GM10847 (cell line): ENCODE results near the gene MEA1.

Experiments used
- POLR2A ChIP-seq: IDR thresholded peaks from 2 replicates; pipeline ENCODE4 v1.6.1; 2011; ENCODE audit not compliant: insufficient read length; ENCODE audit errors: extremely low read depth

Gene MEA1

DNA sequence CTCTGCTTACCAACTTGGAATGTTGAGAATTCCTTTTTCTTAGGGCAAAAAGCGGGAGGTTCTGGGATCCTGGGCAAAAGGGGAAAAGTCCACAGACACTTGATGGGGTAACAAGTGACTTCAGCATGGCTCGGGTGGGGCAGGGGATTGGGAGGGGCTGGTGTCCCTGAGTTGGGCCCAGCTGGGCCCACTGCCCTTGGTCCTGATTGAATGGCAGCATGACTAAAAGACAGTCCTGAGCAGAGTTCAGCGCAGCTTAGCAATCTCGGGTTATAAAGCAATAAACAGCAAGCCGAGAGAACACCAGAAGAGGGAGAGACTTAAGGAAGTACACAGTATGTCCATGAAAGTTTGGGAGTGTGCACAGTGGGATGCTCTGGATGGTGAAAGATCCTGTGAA is 23.8 kb downstream of the MEA1 start:
- no peak for TF ChIP-seq POLR2A

DNA sequence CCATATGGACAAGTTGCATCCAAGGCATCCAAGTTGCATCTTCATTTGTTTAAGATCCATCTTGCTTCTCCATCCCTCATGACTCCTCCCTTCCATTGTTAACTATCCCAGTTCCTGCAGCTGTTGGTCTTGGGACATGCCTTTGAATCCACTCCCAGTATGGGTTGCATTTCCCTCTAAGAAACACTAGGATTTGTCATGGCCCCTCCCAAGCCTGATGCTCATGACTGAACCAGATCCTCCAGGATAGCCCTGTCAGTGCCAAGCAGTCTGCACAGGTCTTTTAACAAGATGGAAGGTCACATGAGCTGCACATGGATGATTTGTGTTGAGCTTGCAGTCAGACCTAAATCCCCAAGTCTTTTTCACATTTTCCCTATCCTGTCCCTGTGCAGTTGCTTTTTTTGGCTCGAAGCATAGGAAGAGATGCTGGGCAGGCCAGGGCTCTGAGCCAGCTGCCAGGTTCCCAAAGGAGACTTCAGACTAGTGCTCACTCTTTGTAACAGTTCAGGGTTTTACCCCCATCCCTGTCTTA is 25.2 kb downstream of the MEA1 start:
- no peak for TF ChIP-seq POLR2A

DNA sequence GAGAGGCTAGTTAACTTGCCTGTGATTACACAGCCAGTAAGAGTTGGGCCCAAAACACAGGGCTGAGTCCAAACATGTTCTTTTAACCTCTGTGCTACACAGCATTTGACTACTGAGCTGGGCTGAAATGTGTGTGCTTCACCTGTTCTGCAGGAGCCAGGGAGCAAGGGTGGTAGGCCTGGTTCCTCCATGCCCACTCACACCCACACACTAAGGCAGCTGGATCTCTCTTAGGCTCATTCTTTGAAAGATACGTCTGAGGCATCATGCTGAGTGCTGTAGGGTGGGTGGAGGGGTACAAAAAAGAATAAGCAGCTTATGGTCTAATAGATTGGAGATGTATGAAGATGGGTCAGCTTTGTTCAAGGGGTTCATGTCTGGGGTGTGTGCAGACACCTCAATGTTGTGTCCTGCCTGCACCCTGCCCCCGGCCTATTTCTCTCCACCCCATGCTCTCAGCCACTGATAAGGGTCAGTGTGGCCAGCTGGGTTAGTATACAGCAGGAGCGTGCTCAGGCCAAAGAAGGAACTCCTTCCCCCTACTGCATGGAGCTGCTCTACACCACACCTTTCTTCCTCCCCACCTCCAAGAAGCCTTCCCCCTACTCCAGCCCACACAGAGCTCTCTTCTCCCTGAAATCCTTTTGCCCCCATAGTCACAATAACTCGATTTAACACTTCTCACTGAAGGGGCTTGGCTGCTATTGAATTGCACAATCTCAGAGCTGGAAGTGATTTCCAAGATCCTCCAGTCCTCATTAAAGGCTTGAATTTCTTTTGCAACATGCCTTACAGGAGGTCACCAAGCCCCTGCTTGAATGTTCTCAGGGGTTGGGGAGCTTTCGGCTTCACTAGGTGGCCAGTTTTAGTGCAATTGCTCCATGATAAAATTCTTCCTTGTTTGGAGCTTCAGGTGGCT is 26.0 kb downstream of the MEA1 start:
- no peak for TF ChIP-seq POLR2A

DNA sequence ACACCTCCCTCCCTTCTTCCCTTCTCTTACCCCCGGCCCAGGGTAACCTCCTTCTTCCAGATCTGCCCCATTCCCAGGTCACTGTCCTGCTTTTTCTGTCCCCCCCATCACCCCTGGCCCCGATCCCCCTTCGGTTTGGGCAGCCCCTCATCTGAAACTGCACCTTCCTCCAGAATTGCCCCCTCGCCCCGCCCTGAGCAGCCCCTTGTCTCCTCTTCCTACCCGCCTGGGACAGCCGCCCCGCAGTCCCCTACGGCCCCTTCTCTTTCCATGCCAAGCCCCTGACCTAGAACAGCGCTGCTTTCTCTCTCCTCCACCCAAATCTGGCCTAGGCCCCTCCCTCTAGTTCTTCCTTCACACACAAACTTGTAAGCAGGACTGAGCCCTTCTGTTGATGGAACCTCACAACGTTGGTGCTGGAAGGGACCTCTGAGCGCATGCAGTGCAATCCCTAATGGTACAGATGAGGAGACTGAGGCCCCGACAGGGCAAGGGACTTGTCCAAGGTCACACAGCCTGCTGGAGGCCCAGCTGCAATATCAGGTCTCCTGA is 28.7 kb downstream of the MEA1 start:
- TF ChIP-seq POLR2A = no peak

DNA sequence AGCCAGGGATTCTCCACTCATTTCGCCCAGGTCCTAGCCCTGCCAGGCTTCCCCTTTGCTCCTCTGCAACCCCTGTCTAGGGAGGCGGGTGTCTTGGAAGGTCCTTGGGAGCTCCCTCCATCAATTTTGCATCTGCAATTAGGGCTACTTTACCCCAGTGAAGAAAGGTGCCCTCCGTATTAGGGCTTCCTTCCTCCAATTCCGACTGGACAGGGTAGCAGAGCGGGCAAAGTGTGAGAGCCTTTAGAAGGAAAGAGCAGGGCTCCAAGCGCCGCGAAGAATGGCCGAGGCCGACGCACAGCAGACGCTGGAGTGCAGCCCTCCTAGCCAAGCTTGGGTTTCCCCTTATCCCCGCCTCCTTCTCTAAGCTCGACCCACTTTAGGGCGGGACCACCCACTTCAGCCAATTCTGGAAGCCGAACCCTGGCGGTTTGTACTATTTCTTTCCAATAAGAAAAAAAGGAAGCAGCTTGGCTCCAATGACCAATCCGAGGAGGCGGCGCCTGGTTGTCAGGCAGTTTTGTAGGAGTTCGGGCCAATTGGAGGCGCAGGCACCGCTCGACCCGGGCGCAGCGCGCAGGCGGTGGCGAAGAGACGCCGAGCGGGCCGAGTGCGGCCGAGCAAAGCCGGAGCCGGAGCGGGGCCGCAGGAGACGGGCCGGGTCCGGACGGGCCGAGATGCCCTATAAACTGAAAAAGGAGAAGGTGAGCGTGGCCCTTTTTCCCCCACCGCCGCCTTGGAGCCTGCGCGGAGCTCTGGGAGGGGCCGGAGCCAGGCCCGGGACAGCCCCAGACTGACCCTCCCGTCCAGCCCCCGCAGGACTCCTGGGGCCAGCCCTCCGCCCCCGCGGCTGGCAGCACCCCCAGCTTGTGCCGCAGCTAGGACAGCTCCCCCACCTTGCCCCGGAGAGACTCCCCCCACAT is 29.5 kb downstream of the MEA1 start, which contains the start of gene PPP2R5D:
PPP2R5D (plus strand) TSS at position 570 of the 923 bp plus-strand sequence; CDS start at position 678, 108 bp downstream.
- TF ChIP-seq POLR2A = peak; percentile 81

- no peak for TF ChIP-seq POLR2A
These were observed 31.9 kb downstream of the MEA1 start for GRCh38 chr6:42981836-42982235.

DNA sequence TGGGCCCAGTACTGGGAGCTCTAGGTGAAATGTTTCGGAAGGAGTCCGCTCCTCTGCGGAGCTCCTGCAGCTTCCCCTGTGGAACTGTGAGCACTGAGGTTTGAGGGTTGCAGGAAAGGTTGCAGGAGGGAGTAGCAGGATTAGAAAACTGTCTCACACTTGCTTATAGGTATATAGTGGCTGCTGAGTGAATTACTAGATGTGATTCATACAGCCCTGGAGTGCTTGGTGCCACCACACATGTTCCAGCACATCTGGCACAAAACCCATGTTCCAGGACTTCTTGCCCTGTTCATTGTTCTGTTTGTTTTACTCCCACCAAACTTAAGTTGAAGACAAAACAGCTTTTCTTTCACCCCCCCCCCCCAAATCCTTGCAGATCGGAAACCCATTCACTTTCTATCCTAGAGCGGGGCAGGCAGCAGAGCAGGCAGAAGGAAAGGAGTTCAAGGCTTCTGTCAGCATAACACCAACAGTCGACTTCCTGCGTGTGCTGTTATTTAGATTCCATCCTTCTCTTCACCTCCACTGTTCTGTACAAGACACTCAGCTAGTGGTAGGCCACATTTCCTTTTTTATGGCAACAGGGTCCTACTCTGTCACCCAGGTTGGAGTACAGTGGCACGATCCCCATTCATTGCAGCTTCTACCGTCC is 34.1 kb downstream of the MEA1 start:
- TF ChIP-seq POLR2A = no peak

DNA sequence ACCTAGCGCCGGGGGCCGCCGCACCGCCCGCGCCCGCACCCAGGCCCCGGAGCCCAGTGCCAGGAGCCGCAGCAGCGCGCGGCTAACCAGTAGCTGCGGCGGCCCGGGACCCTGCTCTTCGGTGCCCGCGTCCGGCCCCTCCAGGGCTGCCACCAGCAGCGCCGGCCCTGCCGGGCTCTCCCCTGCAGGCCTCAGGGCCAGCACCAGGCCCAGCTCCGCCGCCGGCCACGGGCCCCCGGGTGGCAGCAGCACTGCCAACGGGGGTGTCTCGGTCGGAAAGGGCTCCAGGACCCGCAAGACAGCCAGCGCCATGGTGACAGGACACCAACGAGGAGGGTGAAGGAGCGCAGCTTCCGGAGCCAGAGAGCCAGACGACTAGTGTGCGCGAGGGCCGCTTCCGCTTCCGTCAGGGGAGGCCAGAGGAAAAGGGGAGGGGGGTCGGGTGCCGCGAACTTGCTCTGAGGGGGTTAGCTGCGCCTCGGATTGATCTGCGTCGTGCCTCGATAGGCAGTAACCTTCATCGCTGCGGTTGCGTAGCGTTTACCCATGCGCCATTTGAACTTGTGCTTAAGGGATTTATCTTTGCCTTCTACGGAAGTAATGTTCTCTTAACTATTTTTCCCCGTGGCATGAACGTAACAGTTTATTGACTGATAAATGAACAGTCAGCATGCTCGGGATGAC is 34.8 kb downstream of the MEA1 start, which contains the start of gene PEX6:
PEX6 (minus strand) TSS at position 343 of the 684 bp plus-strand sequence; CDS start at position 312, 31 bp downstream.
- peak; percentile 93 for TF ChIP-seq POLR2A

- no peak for TF ChIP-seq POLR2A
These were observed 35.3 kb downstream of the MEA1 start for GRCh38 chr6:42978487-42978838.

DNA sequence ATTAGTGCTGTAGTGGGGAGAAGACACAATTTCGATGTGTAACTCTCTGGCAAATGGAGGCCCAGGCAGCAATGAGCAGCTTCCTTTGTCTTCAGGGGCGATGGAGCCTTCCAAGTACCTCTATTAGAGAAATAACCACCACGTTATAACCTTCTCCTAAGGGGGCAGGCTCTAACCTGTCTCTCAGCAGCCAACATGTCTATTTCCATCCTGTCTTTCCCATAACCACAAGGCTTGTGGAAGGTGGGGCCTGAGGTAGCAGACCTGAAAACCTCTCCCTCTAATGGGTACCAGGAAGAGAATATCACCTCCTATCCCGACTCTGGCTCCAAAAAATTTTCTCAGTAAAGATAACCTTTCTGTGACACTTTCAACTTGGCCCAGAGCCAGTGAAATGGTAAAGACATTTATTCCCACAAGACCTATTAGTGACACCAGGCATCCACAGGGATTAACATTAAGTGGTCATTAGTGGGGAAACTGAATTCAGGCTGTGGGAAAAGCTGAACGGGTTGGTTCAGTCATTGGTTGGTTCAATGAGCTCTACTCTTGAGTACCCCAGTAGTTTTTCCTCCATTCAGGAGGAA is 38.7 kb downstream of the MEA1 start:
- no peak for TF ChIP-seq POLR2A

DNA sequence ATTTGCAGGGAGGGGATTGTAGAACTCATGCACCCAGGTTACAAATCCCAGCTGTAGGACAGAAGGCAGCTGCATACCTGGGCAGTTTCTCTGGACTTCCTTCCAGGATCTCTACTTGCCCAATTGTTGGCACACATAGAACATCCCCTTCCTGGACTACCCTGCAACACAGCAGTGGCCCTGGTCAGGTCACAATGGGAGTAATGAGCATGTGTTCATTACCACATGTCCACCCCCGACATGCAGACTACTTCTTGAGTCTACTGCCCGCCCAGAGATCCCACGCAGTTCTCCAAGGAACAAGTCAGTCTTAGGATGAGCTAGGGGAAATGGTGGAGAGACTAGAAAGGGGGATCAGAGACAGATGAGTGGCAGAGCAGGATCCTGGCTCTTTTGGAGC is 39.8 kb downstream of the MEA1 start:
- TF ChIP-seq POLR2A = no peak

GRCh38 chr6:42971746-42972327 is 41.9 kb downstream of the MEA1 start:
- no peak for TF ChIP-seq POLR2A

- TF ChIP-seq POLR2A = no peak
These were observed 42.7 kb downstream of the MEA1 start for GRCh38 chr6:42970871-42971612.
